Right lobe of liver (tissue), 6 donors: ENCODE data around the gene FAM50A. TPM values are rescaled to one million over a fixed set of nuclear protein-coding genes. Genes with fewer than 3 reads are reported as not detected.

ENCODE experiments used
- ATAC-seq, 4 donors: fragments of 200-7000 bp; cut with Tn5 transposase; one replicate each; pipeline ENCODE4 v1.9.1; 2020; ENCODE audit warnings: mild to moderate bottlenecking in 4 of 4, moderate library complexity in 4 of 4
- DNase-seq, 3 donors: peaks; one replicate each; pipeline ENCODE4 v3.0.0-alpha.2; 2020
- H3K27ac ChIP-seq, 3 donors: fragments of 200-600 bp; one replicate each; pipeline ENCODE4 v1.8.0; 2022
- H3K27me3 ChIP-seq, 2 donors: fragments of 200-600 bp; one replicate each; pipeline ENCODE4 v1.8.0; 2022
- H3K36me3 ChIP-seq, 4 donors: fragments of 200-600 bp; sonication (generic) in 1 of 4; one replicate each; pipeline versions ENCODE4 v1.5.1 to v1.8.0; 2017 to 2022; ENCODE audit warnings: control low read depth in 1 of 4
- H3K4me1 ChIP-seq, 4 donors: fragments of 200-600 bp; sonication (generic) in 1 of 4; one replicate each; pipeline versions ENCODE4 v1.5.1 to v1.8.0; 2017 to 2022; ENCODE audit warnings: control low read depth in 1 of 4
- H3K4me3 ChIP-seq, 3 donors: fragments of 200-600 bp; one replicate each; pipeline ENCODE4 v1.8.0; 2022
- H3K9me3 ChIP-seq, 4 donors: fragments of 200-600 bp; sonication (generic) in 1 of 4; one replicate each; pipeline versions ENCODE4 v1.5.1 to v1.8.0; 2017 to 2022; ENCODE audit warnings: control low read depth in 1 of 4
- POLR2A ChIP-seq: fragments of 450-650 bp; IDR thresholded peaks from one replicate; pipeline ENCODE4 v1.6.1; 2017; ENCODE audit warnings: antibody characterized with exemption, mild to moderate bottlenecking
- WGBS: methylation state at CpG from one replicate; pipeline ENCODE4 v1.1.6; 2018; ENCODE audit warnings: low coverage, low lambda C conversion rate; ENCODE audit not compliant: insufficient coverage; ENCODE audit errors: missing lambda C conversion rate; 5-methylcytosine and 5-hydroxymethylcytosine counted together
- intact Hi-C, 2 donors: fragments of 100-400 bp; cut with DNase I; formaldehyde crosslinking; loops; one replicate each; pipeline versions ENCODE4 v1.11.2 to v1.14.1; 2022
- total RNA-seq, 6 experiments: library from RNA; depleted of rRNA in 2 of 6; stranded (reverse); fragments of >200 nt in 2 of 6; fragmentation: NEBNext Ultra II Directional in 3 of 6; extraction: Animal tissue kit (Norgen Biotek cat#: 25700) in 3 of 6; gene quantifications; one replicate each; pipeline versions ENCODE4 v1.1.0 to v1.2.4, GENCODE V29; 2016 to 2023
- TF ChIP-seq, protein P1 (sequence below), 4 donors: fragments of 200-600 bp in 3 of 4; fragments of 450-650 bp in 1 of 4; IDR thresholded peaks; one replicate each; pipeline versions ENCODE4 v1.5.1 to v1.8.0; 2016 to 2022; ENCODE audit warnings: antibody characterized with exemption in 4 of 4, mild to moderate bottlenecking in 2 of 4
- donor health status: DM: no; HTN: yes; CAD: no.
- donor health status: DM: no; HTN: no; CAD: no.
- donor health status: DM: no; HTN: no; CAD: no.
- donor health status: DM: no; HTN: yes; CAD: no.
- donor health status: DM: no; HTN: yes; CAD: no.

The FAM50A gene
- total RNA-seq, 6 experiments from 2014 or later: 19.2 to 36.8 (median 21.9) TPM

DNA sequence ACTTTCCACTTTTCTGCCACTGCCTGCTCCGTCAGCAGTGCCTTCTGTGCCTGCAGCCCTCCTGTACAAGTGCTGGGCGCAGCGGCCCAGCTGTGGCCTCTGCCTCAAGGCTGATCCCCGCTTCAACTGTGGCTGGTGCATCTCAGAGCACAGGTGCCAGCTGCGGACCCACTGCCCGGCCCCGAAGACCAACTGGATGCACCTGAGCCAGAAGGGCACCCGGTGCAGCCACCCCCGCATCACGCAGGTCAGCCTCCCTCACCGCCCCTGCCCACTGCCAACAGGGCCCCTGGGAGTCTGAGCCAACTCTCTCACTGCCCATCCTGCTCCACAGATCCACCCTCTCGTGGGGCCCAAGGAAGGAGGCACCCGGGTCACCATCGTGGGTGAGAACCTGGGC, 21.7 kb downstream of the FAM50A start:
- WGBS: no CpG with 5 or more reads among the region's 14 CpGs
- intact Hi-C loops: no loop called here
- no peaks in the 10 kb centered on the region for H3K36me3 ChIP-seq

DNA sequence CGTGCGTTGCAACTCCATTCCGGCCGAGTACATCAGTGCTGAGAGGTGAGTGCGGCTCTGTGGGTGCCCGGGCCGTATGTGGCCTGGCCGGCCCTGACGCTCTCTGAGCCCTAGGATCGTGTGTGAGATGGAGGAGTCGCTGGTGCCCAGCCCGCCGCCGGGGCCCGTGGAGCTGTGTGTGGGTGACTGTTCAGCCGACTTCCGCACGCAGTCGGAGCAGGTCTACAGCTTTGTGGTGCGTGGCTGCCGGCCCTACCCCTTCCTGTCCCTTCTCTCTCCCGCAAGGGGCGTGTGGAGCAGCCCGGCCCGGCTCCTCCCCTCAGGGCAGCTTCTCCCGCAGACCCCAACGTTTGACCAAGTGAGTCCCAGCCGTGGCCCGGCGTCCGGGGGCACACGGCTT, 22.1 kb downstream of the FAM50A start:
- DNase-seq (no peak), ATAC-seq (no peak)
- no CpG with 5 or more reads among the region's 32 CpGs for WGBS
- Histone ChIP-seq H3K4me3 (no peak overlapping the region), H3K27me3 (no peaks in the 10 kb centered on the region), H3K4me1 (no peaks in the 10 kb centered on the region), H3K9me3 (no peaks in the 10 kb centered on the region), H3K36me3 (no peaks in the 10 kb centered on the region), H3K27ac (no peak overlapping the region)
- intact Hi-C loops: no loop called here
- TF ChIP-seq POLR2A: no peak
- TF ChIP-seq, protein P1, sequence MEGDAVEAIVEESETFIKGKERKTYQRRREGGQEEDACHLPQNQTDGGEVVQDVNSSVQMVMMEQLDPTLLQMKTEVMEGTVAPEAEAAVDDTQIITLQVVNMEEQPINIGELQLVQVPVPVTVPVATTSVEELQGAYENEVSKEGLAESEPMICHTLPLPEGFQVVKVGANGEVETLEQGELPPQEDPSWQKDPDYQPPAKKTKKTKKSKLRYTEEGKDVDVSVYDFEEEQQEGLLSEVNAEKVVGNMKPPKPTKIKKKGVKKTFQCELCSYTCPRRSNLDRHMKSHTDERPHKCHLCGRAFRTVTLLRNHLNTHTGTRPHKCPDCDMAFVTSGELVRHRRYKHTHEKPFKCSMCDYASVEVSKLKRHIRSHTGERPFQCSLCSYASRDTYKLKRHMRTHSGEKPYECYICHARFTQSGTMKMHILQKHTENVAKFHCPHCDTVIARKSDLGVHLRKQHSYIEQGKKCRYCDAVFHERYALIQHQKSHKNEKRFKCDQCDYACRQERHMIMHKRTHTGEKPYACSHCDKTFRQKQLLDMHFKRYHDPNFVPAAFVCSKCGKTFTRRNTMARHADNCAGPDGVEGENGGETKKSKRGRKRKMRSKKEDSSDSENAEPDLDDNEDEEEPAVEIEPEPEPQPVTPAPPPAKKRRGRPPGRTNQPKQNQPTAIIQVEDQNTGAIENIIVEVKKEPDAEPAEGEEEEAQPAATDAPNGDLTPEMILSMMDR (IDR thresholded peaks at IDR 0.05): no peak

More for the DNA sequence above, 21.7 kb downstream of the FAM50A start:
- no peaks in the 10 kb centered on the region for H3K9me3 ChIP-seq
- no peak overlapping the region for H3K4me3 ChIP-seq
- H3K27me3 ChIP-seq: no peaks in the 10 kb centered on the region
- ATAC-seq (no peak), DNase-seq (no peak)
- H3K27ac ChIP-seq: no peak overlapping the region
- H3K4me1 ChIP-seq: no peaks in the 10 kb centered on the region
- TF ChIP-seq, protein P1 (IDR thresholded peaks at IDR 0.05): no peak
- no peak for TF ChIP-seq POLR2A

GRCh38 chrX:154466907-154467306, 23.0 kb downstream of the FAM50A start:
- no peaks in the 10 kb centered on the region for H3K4me1 ChIP-seq
- DNase-seq: peak in 1 of 3 donors; percentile 12
- H3K27me3 ChIP-seq: no peaks in the 10 kb centered on the region
- no peak for ATAC-seq
- H3K27ac ChIP-seq: no peak overlapping the region
- intact Hi-C loops: no loop called here
- no CpG with 5 or more reads among the region's 15 CpGs for WGBS
- H3K36me3 ChIP-seq: no peaks in the 10 kb centered on the region
- H3K9me3 ChIP-seq: no peaks in the 10 kb centered on the region
- TF ChIP-seq, protein P1 (IDR thresholded peaks at IDR 0.05): no peak
- no peak for TF ChIP-seq POLR2A
- H3K4me3 ChIP-seq: no peak overlapping the region

- intact Hi-C loops: no loop called here
- DNase-seq: peak in 1 of 3 donors; percentile 12
- no peaks in the 10 kb centered on the region for H3K36me3 ChIP-seq
These were observed 23.6 kb downstream of the FAM50A start for GRCh38 chrX:154467556-154467955.

More at GRCh38 chrX:154467556-154467955, 23.6 kb downstream of the FAM50A start:
- WGBS: 87% methylated on average over 3 of the region's 21 CpGs
- no peaks in the 10 kb centered on the region for H3K4me1 ChIP-seq
- TF ChIP-seq, protein P1 (IDR thresholded peaks at IDR 0.05): no peak
- no peak for TF ChIP-seq POLR2A
- ATAC-seq: no peak
- H3K9me3 ChIP-seq: no peaks in the 10 kb centered on the region
- H3K4me3 ChIP-seq: no peak overlapping the region
- no peak overlapping the region for H3K27ac ChIP-seq
- H3K27me3 ChIP-seq: no peaks in the 10 kb centered on the region
